IMR-90 (cell line): ENCODE data around the gene RHBDL3. TPM values are rescaled to one million over a fixed set of nuclear protein-coding genes. Genes with fewer than 3 reads are reported as not detected.

ENCODE experiments used
- ATAC-seq: fragments of 200-7000 bp; cut with Tn5 transposase; 2 replicates; pipeline ENCODE4 v1.9.1; 2020; ENCODE audit warnings: low read depth, mild to moderate bottlenecking, moderate library complexity
- BruUV-seq: library from RNA; stranded (reverse); fragments of 400-500 nt; replicated peaks from 2 replicates; lab custom pipeline; 2021; lab: Mats Ljungman, UMichigan
- CTCF ChIA-PET: fragments of 300-600 bp; formaldehyde crosslinking; extraction: SDS; loops from one replicate; lab custom pipeline; 2021; ENCODE audit warnings: antibody characterized with exemption; lab: Yijun Ruan, JAX
- POLR2A ChIA-PET: fragments of 300-600 bp; sonication (Branson Sonifier 250); formaldehyde crosslinking; loops from one replicate; lab custom pipeline; 2022; ENCODE audit warnings: antibody characterized with exemption; ENCODE audit not compliant: unreplicated experiment; lab: Charles Lee
- DNase-seq: peaks from one replicate; pipeline ENCODE4 v3.0.0; 2013
- H2AFZ ChIP-seq: replicated peaks from 2 replicates; pipeline ENCODE3; 2013; ENCODE audit warnings: low read length, mild to moderate bottlenecking; ENCODE audit not compliant: poor library complexity
- H2AK5ac ChIP-seq: 2 replicates; pipeline ENCODE4 v1.6.1; 2013; ENCODE audit warnings: low read depth, low read length, inconsistent platforms
- H2AK9ac ChIP-seq: replicated peaks from 2 replicates; pipeline ENCODE3; 2013; ENCODE audit warnings: mild to moderate bottlenecking, low read depth, low read length, moderate library complexity; ENCODE audit not compliant: poor library complexity
- H2BK120ac ChIP-seq: 2 replicates; pipeline ENCODE4 v1.6.1; 2013; ENCODE audit warnings: low read depth, low read length, inconsistent platforms
- H2BK15ac ChIP-seq: 3 replicates; pipeline ENCODE4 v1.6.1; 2013; ENCODE audit warnings: low read depth, low read length, inconsistent platforms
- H2BK20ac ChIP-seq: 2 replicates; pipeline ENCODE4 v1.6.1; 2013; ENCODE audit warnings: low read depth, mild to moderate bottlenecking, inconsistent platforms, low read length, moderate library complexity
- H2BK5ac ChIP-seq: 2 replicates; pipeline ENCODE4 v1.6.1; 2013; ENCODE audit warnings: mild to moderate bottlenecking, low read depth, low read length, inconsistent platforms; ENCODE audit not compliant: poor library complexity, severe bottlenecking
- H3K14ac ChIP-seq: replicated peaks from 2 replicates; pipeline ENCODE4 v1.6.1; 2013; ENCODE audit warnings: low read depth, low read length, inconsistent platforms
- H3K18ac ChIP-seq: 2 replicates; pipeline ENCODE4 v1.6.1; 2013; ENCODE audit warnings: low read depth, low read length, control low read depth
- H3K23ac ChIP-seq: 2 replicates; pipeline ENCODE4 v1.6.1; 2013; ENCODE audit warnings: low read depth, low read length, inconsistent platforms
- H3K27ac ChIP-seq: 2 replicates; pipeline ENCODE4 v1.5.1; 2013; ENCODE audit warnings: mild to moderate bottlenecking, control low read depth, low read length; ENCODE audit not compliant: insufficient read depth
- H3K27me3 ChIP-seq: 2 replicates; pipeline ENCODE4 v1.6.1; 2013; ENCODE audit warnings: low read length; ENCODE audit not compliant: control insufficient read depth, insufficient read depth
- H3K36me3 ChIP-seq: 2 replicates; pipeline ENCODE4 v1.6.1; 2013; ENCODE audit warnings: low read length, mixed read lengths; ENCODE audit not compliant: control insufficient read depth, insufficient read depth
- H3K4ac ChIP-seq: 2 replicates; pipeline ENCODE4 v1.6.1; 2013; ENCODE audit warnings: low read depth, low read length, inconsistent platforms
- H3K4me1 ChIP-seq: 2 replicates; pipeline ENCODE4 v1.6.1; 2013; ENCODE audit warnings: low read length, mixed read lengths; ENCODE audit not compliant: control insufficient read depth, insufficient read depth
- H3K4me2 ChIP-seq: 2 replicates; pipeline ENCODE4 v1.6.1; 2013; ENCODE audit warnings: low read depth, mild to moderate bottlenecking, control low read depth, low read length, moderate library complexity
- H3K4me3 ChIP-seq: 2 replicates; pipeline ENCODE4 v1.5.1; 2013; ENCODE audit warnings: low read depth, mild to moderate bottlenecking, control low read depth, low read length, moderate library complexity; ENCODE audit not compliant: insufficient read depth
- H3K56ac ChIP-seq: 2 replicates; pipeline ENCODE4 v1.6.1; 2013; ENCODE audit warnings: low read length, inconsistent platforms; ENCODE audit not compliant: insufficient read depth; ENCODE audit errors: extremely low read depth
- H3K79me1 ChIP-seq, 2 experiments: 2 replicates each; pipeline ENCODE4 v1.6.1; 2013; ENCODE audit warnings: low read length in 2 of 2, inconsistent platforms in 1 of 2, low read depth in 1 of 2
- H3K9ac ChIP-seq: 2 replicates; pipeline ENCODE4 v1.6.1; 2013; ENCODE audit warnings: low read depth, low read length, control low read depth
- H3K9me1 ChIP-seq: 2 replicates; pipeline ENCODE4 v1.6.1; 2013; ENCODE audit warnings: low read length, inconsistent platforms; ENCODE audit not compliant: insufficient read depth
- H3K9me3 ChIP-seq: 2 replicates; pipeline ENCODE4 v1.6.1; 2013; ENCODE audit warnings: low read length; ENCODE audit not compliant: control insufficient read depth, insufficient read depth
- H4K20me1 ChIP-seq: 2 replicates; pipeline ENCODE4 v1.6.1; 2013; ENCODE audit warnings: low read length, inconsistent platforms; ENCODE audit not compliant: insufficient read depth
- H4K5ac ChIP-seq: 2 replicates; pipeline ENCODE4 v1.6.1; 2013; ENCODE audit warnings: mild to moderate bottlenecking, low read depth, low read length, control low read depth
- H4K8ac ChIP-seq, 2 experiments: 2 replicates each; pipeline ENCODE4 v1.6.1; 2013; ENCODE audit warnings: low read depth in 2 of 2, low read length in 2 of 2, control low read depth in 1 of 2, inconsistent platforms in 1 of 2
- H4K91ac ChIP-seq: 2 replicates; pipeline ENCODE4 v1.6.1; 2013; ENCODE audit warnings: low read depth, low read length, inconsistent platforms; ENCODE audit not compliant: insufficient read depth
- NFE2L2 ChIP-seq: fragments of 150-350 bp; IDR thresholded peaks from 2 replicates; pipeline ENCODE4 v1.6.1; 2016; ENCODE audit warnings: low read depth, mild to moderate bottlenecking, low read length
- RAD21 ChIP-seq: IDR thresholded peaks from 2 replicates; pipeline ENCODE4 v1.6.1; 2012; ENCODE audit warnings: low read length, improper control_type of control experiment
- WGBS, 2 experiments: methylation state at CpG; one replicate each; pipeline versions ENCODE4 v1.1.5 to v1.1.7; 2013; ENCODE audit warnings: missing lambda C conversion rate in 2 of 2; ENCODE audit not compliant: insufficient read length in 1 of 2; ENCODE audit errors: extremely low coverage in 2 of 2; 5-methylcytosine and 5-hydroxymethylcytosine counted together
- dilution Hi-C: fragments of 300-500 bp; cut with HindIII; formaldehyde crosslinking; loops from one replicate; pipeline ENCODE4 v1.14.3; 2018; ENCODE audit warnings: low sequenced_read_pairs; ENCODE audit not compliant: unreplicated experiment
- in situ Hi-C: fragments of 300-500 bp; cut with MboI; formaldehyde crosslinking; loops from 3 replicates; pipeline ENCODE4 v1.14.3; 2019; ENCODE audit warnings: low sequenced_read_pairs, inconsistent platforms, mixed read lengths
- intact Hi-C: fragments of 100-400 bp; cut with micrococcal nuclease; formaldehyde crosslinking; loops from 2 replicates; pipeline ENCODE4 v1.10.0; 2022
- polyA plus RNA-seq, 3 experiments: library from polyadenylated mRNA; depleted of rRNA; stranded (reverse); fragments of >200 nt; gene quantifications; 2 replicates each; pipeline ENCODE4 v1.2.3, GENCODE V29; 2012; ENCODE audit warnings: low replicate concordance in 1 of 3
- total RNA-seq: library from RNA; depleted of rRNA; stranded (reverse); fragments of >200 nt; gene quantifications from 2 replicates; pipeline ENCODE4 v1.2.3, GENCODE V29; 2012
- TF ChIP-seq, protein P1 (sequence below): fragments of 150-350 bp; IDR thresholded peaks from 2 replicates; pipeline ENCODE4 v1.6.1; 2017; ENCODE audit warnings: mild to moderate bottlenecking, antibody characterized with exemption, low read length, low read depth

RHBDL3 gene
- total and polyA plus RNA-seq, 2 of the 4 experiments (the other 2 are of a cell fraction): 0.09 to 0.18 TPM

DNA sequence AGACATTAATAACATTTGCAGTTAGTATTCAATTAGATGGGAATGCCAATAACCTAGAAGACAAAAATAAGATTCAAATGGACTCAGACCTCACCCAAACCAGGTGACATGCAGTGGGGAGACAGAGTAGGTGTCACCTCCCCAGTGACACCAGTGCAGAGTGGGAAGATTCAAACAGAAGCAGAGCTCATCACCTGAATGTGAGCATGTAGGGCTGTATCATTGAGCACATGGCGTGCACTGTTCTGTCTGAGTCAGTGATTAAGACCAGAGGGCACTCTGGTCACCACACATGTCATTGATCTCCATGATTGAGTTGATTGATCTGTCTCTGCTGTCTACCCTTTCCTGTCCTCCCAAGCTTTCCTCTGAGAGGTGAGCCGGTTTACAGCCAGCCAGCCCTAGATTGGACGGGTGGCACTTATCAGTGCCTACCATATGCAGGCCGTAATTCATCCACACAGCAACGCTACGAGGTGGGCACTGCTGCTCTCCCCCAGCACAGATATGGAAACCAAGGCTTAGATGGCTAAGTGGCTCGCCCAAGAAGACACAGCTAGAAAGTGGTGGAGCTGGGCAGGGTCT is 34.0 kb downstream of the RHBDL3 start:
- Histone ChIP-seq H4K20me1 (no peaks in the 10 kb centered on the region; the same call in 1 of the 2 replicates), H2BK20ac (no peak overlapping the region), H3K27me3 (peaks cover 42% of the 10 kb centered on the region), H4K8ac (no peak overlapping the region), H2AK9ac (no peak overlapping the region), H2BK120ac (no peak overlapping the region), H3K4ac (no peak overlapping the region), H3K4me1 (no peaks in the 10 kb centered on the region), H3K56ac (no peak overlapping the region), H4K91ac (no peak overlapping the region), H3K27ac (no peak overlapping the region), H3K4me3 (no peak overlapping the region), H3K9me1 (peaks cover 3% of the 10 kb centered on the region; the same call in 1 of the 2 replicates), H3K9ac (no peak overlapping the region), H3K9me3 (no peaks in the 10 kb centered on the region), H2AFZ (no peak overlapping the region), H4K5ac (no peak overlapping the region), H2BK15ac (no peak overlapping the region), H3K18ac (no peak overlapping the region), H3K14ac (no peak overlapping the region), H3K36me3 (no peaks in the 10 kb centered on the region), H2AK5ac (no peak overlapping the region), H3K4me2 (no peak overlapping the region), H2BK5ac (no peak overlapping the region), H3K23ac (no peak overlapping the region), H3K79me1 (no peaks in the 10 kb centered on the region)
- intact Hi-C loops: no loop called here
- WGBS, 2 experiments: 24% methylated on average over 3 of the region's 7 CpGs; no CpG with 5 or more reads in 1 of the 2 experiments
- no TSS peak for BruUV-seq
- TF ChIP-seq NFE2L2: no peak
- TF ChIP-seq RAD21: no peak
- TF ChIP-seq, protein P1, sequence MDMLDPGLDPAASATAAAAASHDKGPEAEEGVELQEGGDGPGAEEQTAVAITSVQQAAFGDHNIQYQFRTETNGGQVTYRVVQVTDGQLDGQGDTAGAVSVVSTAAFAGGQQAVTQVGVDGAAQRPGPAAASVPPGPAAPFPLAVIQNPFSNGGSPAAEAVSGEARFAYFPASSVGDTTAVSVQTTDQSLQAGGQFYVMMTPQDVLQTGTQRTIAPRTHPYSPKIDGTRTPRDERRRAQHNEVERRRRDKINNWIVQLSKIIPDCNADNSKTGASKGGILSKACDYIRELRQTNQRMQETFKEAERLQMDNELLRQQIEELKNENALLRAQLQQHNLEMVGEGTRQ: no peak
- ChIA-PET POLR2A (no interaction called here), CTCF (no interaction called here)
- in situ Hi-C loops: no loop called here
- no peak for ATAC-seq
- dilution Hi-C loops: no loop called here
- no peak for DNase-seq
